Stimulated activated memory B cell treated with anti-CD40 and anti-IgM and Interleukin-4, amounts not matched to agents 10 μg/mL and 1 μg/mL and 100 μg/mL, for 72 hours (primary cell): Measurements from ENCODE around the gene LBP.
A peak's percentile ranks its signal among the peaks of the same experiment; 100 is the strongest.

Source experiments
- ATAC-seq: fragments of 150-1000 bp; cut with Tn5 transposase; 2 replicates; pipeline ENCODE4 v1.10.0; 2021
- H3K27ac Mint-ChIP-seq: one replicate; pipeline ENCODE4 v1.8.0; 2022; ENCODE audit warnings: mild to moderate bottlenecking, mixed read lengths
- H3K27me3 Mint-ChIP-seq: one replicate; pipeline ENCODE4 v1.8.0; 2022; ENCODE audit warnings: mixed read lengths
- H3K36me3 Mint-ChIP-seq: one replicate; pipeline ENCODE4 v1.8.0; 2022; ENCODE audit warnings: mixed read lengths
- H3K4me1 Mint-ChIP-seq: one replicate; pipeline ENCODE4 v1.8.0; 2022; ENCODE audit warnings: mixed read lengths
- H3K4me3 Mint-ChIP-seq: one replicate; pipeline ENCODE4 v1.8.0; 2022; ENCODE audit warnings: mild to moderate bottlenecking, moderate library complexity, mixed read lengths
- H3K9me3 Mint-ChIP-seq: one replicate; pipeline ENCODE4 v1.8.0; 2022; ENCODE audit warnings: mixed read lengths

LBP gene

GRCh38 chr20:38420388-38421085, 74.3 kb downstream of the LBP start:
- no peak for ATAC-seq
- no peak overlapping the region for H3K4me3 Mint-ChIP-seq
- H3K27me3 Mint-ChIP-seq = no peaks in the 10 kb centered on the region
- H3K4me1 Mint-ChIP-seq = peaks cover 27% of the 10 kb centered on the region
- no peaks in the 10 kb centered on the region for H3K9me3 Mint-ChIP-seq
- H3K27ac Mint-ChIP-seq = no peak overlapping the region
- peaks cover 88% of the 10 kb centered on the region for H3K36me3 Mint-ChIP-seq

GRCh38 chr20:38421915-38422314, 75.6 kb downstream of the LBP start:
- ATAC-seq = no peak

GRCh38 chr20:38423541-38423940, 77.3 kb downstream of the LBP start:
- no peaks in the 10 kb centered on the region for H3K9me3 Mint-ChIP-seq
- H3K27me3 Mint-ChIP-seq = no peaks in the 10 kb centered on the region
- H3K4me1 Mint-ChIP-seq = peaks cover 40% of the 10 kb centered on the region
- H3K27ac Mint-ChIP-seq = peak overlapping the region; percentile 7
- no peak for ATAC-seq
- H3K36me3 Mint-ChIP-seq = peaks cover 92% of the 10 kb centered on the region
- no peak overlapping the region for H3K4me3 Mint-ChIP-seq

More at GRCh38 chr20:38421915-38422314, 75.6 kb downstream of the LBP start:
- H3K27ac Mint-ChIP-seq = peak overlapping the region; percentile 21
- H3K36me3 Mint-ChIP-seq = peaks cover 87% of the 10 kb centered on the region
- no peaks in the 10 kb centered on the region for H3K9me3 Mint-ChIP-seq
- no peaks in the 10 kb centered on the region for H3K27me3 Mint-ChIP-seq
- peaks cover 30% of the 10 kb centered on the region for H3K4me1 Mint-ChIP-seq
- H3K4me3 Mint-ChIP-seq = no peak overlapping the region

- peak overlapping the region; percentile 4 for H3K27ac Mint-ChIP-seq
- H3K4me3 Mint-ChIP-seq = no peak overlapping the region
- no peaks in the 10 kb centered on the region for H3K27me3 Mint-ChIP-seq
- ATAC-seq = no peak
- no peaks in the 10 kb centered on the region for H3K9me3 Mint-ChIP-seq
- H3K4me1 Mint-ChIP-seq = peaks cover 47% of the 10 kb centered on the region
- peaks cover 92% of the 10 kb centered on the region for H3K36me3 Mint-ChIP-seq
These were observed 78.1 kb downstream of the LBP start for GRCh38 chr20:38424401-38424800.

- no peak overlapping the region for H3K27ac Mint-ChIP-seq
- H3K4me3 Mint-ChIP-seq = no peak overlapping the region
- peaks cover 58% of the 10 kb centered on the region for H3K4me1 Mint-ChIP-seq
- H3K9me3 Mint-ChIP-seq = no peaks in the 10 kb centered on the region
- H3K27me3 Mint-ChIP-seq = no peaks in the 10 kb centered on the region
- ATAC-seq = no peak
- H3K36me3 Mint-ChIP-seq = peaks cover 86% of the 10 kb centered on the region
These were observed 80.0 kb downstream of the LBP start for GRCh38 chr20:38426006-38426897.
